Astrocyte (in vitro differentiated cells and primary cell): ENCODE measurements around the gene PIM2. TPM values are rescaled to one million over a fixed set of nuclear protein-coding genes. Genes with fewer than 3 reads are reported as not detected.
A peak's percentile ranks its signal among the peaks of the same experiment; 100 is the strongest.

Source experiments
- DNase-seq: peaks from one replicate; pipeline ENCODE4 v3.0.0-alpha.2; 2010; ENCODE audit warnings: low read depth
- FAIRE-seq: peaks from 2 replicates; lab custom pipeline; 2011; peaks lifted over from hg19 to GRCh38; lab: Jason Lieb, UNC
- H2AFZ ChIP-seq: 2 replicates; pipeline ENCODE4 v1.6.0; 2012; ENCODE audit warnings: low read depth, low read length, inconsistent platforms
- H3K27ac ChIP-seq: 2 replicates; pipeline ENCODE4 v1.5.1; 2011; ENCODE audit warnings: low read depth, low read length, inconsistent platforms
- H3K27me3 ChIP-seq: 2 replicates; pipeline ENCODE4 v1.6.0; 2011; ENCODE audit warnings: low read length, inconsistent platforms; ENCODE audit not compliant: insufficient read depth
- H3K36me3 ChIP-seq: 2 replicates; pipeline ENCODE4 v1.5.1; 2011; ENCODE audit warnings: low read length, inconsistent platforms; ENCODE audit not compliant: insufficient read depth
- H3K4me1 ChIP-seq: 2 replicates; pipeline ENCODE4 v1.5.1; 2011; ENCODE audit warnings: low read length, inconsistent platforms; ENCODE audit not compliant: insufficient read depth
- H3K4me2 ChIP-seq: 2 replicates; pipeline ENCODE4 v1.6.0; 2012; ENCODE audit warnings: low read length, inconsistent platforms
- H3K4me3 ChIP-seq: 2 replicates; pipeline ENCODE4 v1.5.1; 2011; ENCODE audit warnings: low read depth, mild to moderate bottlenecking, low read length, inconsistent platforms; ENCODE audit not compliant: insufficient read depth
- H3K79me2 ChIP-seq: 2 replicates; pipeline ENCODE4 v1.6.0; 2012; ENCODE audit warnings: mild to moderate bottlenecking, low read length, inconsistent platforms; ENCODE audit not compliant: insufficient read depth
- H3K9ac ChIP-seq: 2 replicates; pipeline ENCODE4 v1.6.0; 2012; ENCODE audit warnings: mild to moderate bottlenecking, low read length, inconsistent platforms
- H3K9me3 ChIP-seq: 2 replicates; pipeline ENCODE4 v1.5.1; 2012; ENCODE audit warnings: low read depth, mild to moderate bottlenecking, low read length, inconsistent platforms; ENCODE audit not compliant: insufficient read depth
- H4K20me1 ChIP-seq: 2 replicates; pipeline ENCODE4 v1.6.0; 2012; ENCODE audit warnings: low read length, inconsistent platforms; ENCODE audit not compliant: insufficient read depth
- H3K27ac Mint-ChIP-seq: one replicate; pipeline ENCODE4 v1.8.0; 2021; ENCODE audit warnings: mild to moderate bottlenecking, mixed read lengths; ENCODE audit not compliant: unreplicated experiment
- H3K27me3 Mint-ChIP-seq: one replicate; pipeline ENCODE4 v1.8.0; 2021; ENCODE audit warnings: low read depth, mixed read lengths; ENCODE audit not compliant: unreplicated experiment
- H3K36me3 Mint-ChIP-seq: one replicate; pipeline ENCODE4 v1.8.0; 2021; ENCODE audit warnings: low read depth, mixed read lengths; ENCODE audit not compliant: unreplicated experiment
- H3K4me1 Mint-ChIP-seq: one replicate; pipeline ENCODE4 v1.8.0; 2021; ENCODE audit warnings: low read depth, mixed read lengths; ENCODE audit not compliant: unreplicated experiment
- H3K4me3 Mint-ChIP-seq: one replicate; pipeline ENCODE4 v1.8.0; 2021; ENCODE audit warnings: mild to moderate bottlenecking, moderate library complexity, mixed read lengths; ENCODE audit not compliant: unreplicated experiment
- H3K9me3 Mint-ChIP-seq: one replicate; pipeline ENCODE4 v1.8.0; 2021; ENCODE audit warnings: mild to moderate bottlenecking, mixed read lengths; ENCODE audit not compliant: unreplicated experiment
- CTCF ChIP-seq: IDR thresholded peaks from 2 replicates; pipeline ENCODE4 v1.5.1; 2011; ENCODE audit warnings: low read depth, mild to moderate bottlenecking, inconsistent platforms, low read length, moderate library complexity; ENCODE audit not compliant: insufficient read depth
- EZH2 ChIP-seq: IDR thresholded peaks from 2 replicates; pipeline ENCODE4 v1.6.1; 2012; ENCODE audit warnings: mild to moderate bottlenecking, low read length, inconsistent platforms; ENCODE audit not compliant: insufficient read depth
- total RNA-seq: library from RNA; stranded (reverse); gene quantifications from 2 replicates; pipeline ENCODE4 v1.2.1, GENCODE V29; 2021

Gene PIM2
- total RNA-seq, 1 donor from 2014 or later = 13.4 TPM

GRCh38 chrX:48896611-48897011 is 22.2 kb downstream of the PIM2 start:
- Mint-ChIP-seq H3K4me1 (peaks cover 11% of the 10 kb centered on the region), H3K27ac (peak overlapping the region; percentile 93), H3K9me3 (no peaks in the 10 kb centered on the region), H3K27me3 (no peaks in the 10 kb centered on the region), H3K36me3 (peaks cover 3% of the 10 kb centered on the region), H3K4me3 (peak overlapping the region; percentile 93)
- peak overlapping the region; percentile 98 for H3K9ac ChIP-seq
- TF ChIP-seq CTCF = no peak
- no peak for TF ChIP-seq EZH2
- peaks cover 43% of the 10 kb centered on the region for H3K79me2 ChIP-seq
- DNase-seq (peak; percentile 27), FAIRE-seq (peak; percentile 34)
- peaks cover 7% of the 10 kb centered on the region for H3K4me1 ChIP-seq
- H4K20me1 ChIP-seq = peaks cover 4% of the 10 kb centered on the region
- peak overlapping the region; percentile 92 for H3K4me2 ChIP-seq
- no peaks in the 10 kb centered on the region for H3K36me3 ChIP-seq
- H3K4me3 ChIP-seq = peak overlapping the region; percentile 93
- H3K9me3 ChIP-seq = no peaks in the 10 kb centered on the region
- peak overlapping the region; percentile 93 for H3K27ac ChIP-seq
- H3K27me3 ChIP-seq = no peaks in the 10 kb centered on the region
- H2AFZ ChIP-seq = peak overlapping the region; percentile 10

- Mint-ChIP-seq H3K4me1 (peaks cover 11% of the 10 kb centered on the region), H3K9me3 (no peaks in the 10 kb centered on the region), H3K27me3 (no peaks in the 10 kb centered on the region), H3K27ac (no peak overlapping the region), H3K4me3 (peak overlapping the region; percentile 28), H3K36me3 (peaks cover 3% of the 10 kb centered on the region)
- H2AFZ ChIP-seq = no peak overlapping the region
- peaks cover 33% of the 10 kb centered on the region for H3K79me2 ChIP-seq
- DNase-seq = no peak
- no peaks in the 10 kb centered on the region for H3K9me3 ChIP-seq
- peaks cover 4% of the 10 kb centered on the region for H4K20me1 ChIP-seq
- no peak for TF ChIP-seq CTCF
- TF ChIP-seq EZH2 = no peak
- FAIRE-seq = no peak
- H3K27ac ChIP-seq = no peak overlapping the region
- H3K36me3 ChIP-seq = no peaks in the 10 kb centered on the region
- peaks cover 7% of the 10 kb centered on the region for H3K4me1 ChIP-seq
- no peak overlapping the region for H3K4me3 ChIP-seq
- no peak overlapping the region for H3K9ac ChIP-seq
- H3K4me2 ChIP-seq = no peak overlapping the region
- H3K27me3 ChIP-seq = no peaks in the 10 kb centered on the region
Measured at GRCh38 chrX:48894891-48895290, 23.9 kb downstream of the PIM2 start.

GRCh38 chrX:48893556-48894348 is 25.1 kb downstream of the PIM2 start:
- Mint-ChIP-seq H3K4me1 (peaks cover 6% of the 10 kb centered on the region), H3K36me3 (peaks cover 3% of the 10 kb centered on the region), H3K9me3 (no peaks in the 10 kb centered on the region), H3K27me3 (no peaks in the 10 kb centered on the region), H3K27ac (no peak overlapping the region), H3K4me3 (no peak overlapping the region)
- Histone ChIP-seq H3K4me1 (peaks cover 7% of the 10 kb centered on the region), H3K4me2 (no peak overlapping the region), H3K9me3 (no peaks in the 10 kb centered on the region), H3K27me3 (no peaks in the 10 kb centered on the region), H3K4me3 (no peak overlapping the region), H3K79me2 (peaks cover 21% of the 10 kb centered on the region), H3K27ac (no peak overlapping the region), H3K36me3 (no peaks in the 10 kb centered on the region), H4K20me1 (peaks cover 4% of the 10 kb centered on the region), H3K9ac (no peak overlapping the region), H2AFZ (no peak overlapping the region)
- TF ChIP-seq CTCF (no peak), EZH2 (no peak)
- no peak for DNase-seq
- no peak for FAIRE-seq
